BLaER1 treated with 17β-estradiol and CSF1 and Interleukin-3, amounts not matched to agents 10 nM and 100 nM (cell line): ENCODE data around the gene DUSP14.
A peak's percentile ranks its signal among the peaks of the same experiment; 100 is the strongest.
"Not testable (repeated sequence)": the region's sequence is repeated elsewhere in the genome, so short reads cannot be mapped to it uniquely, and the experiment has no call there.

Source experiments
- H3K27ac ChIP-seq, 11 experiments: shearing (Covaris generic); formaldehyde crosslinking; 2 replicates each; pipeline ENCODE4 v1.8.1; 2022
- H3K27me3 ChIP-seq, 11 experiments: shearing (Covaris generic); formaldehyde crosslinking; 2 replicates each; pipeline ENCODE4 v1.8.1; 2022
- H3K36me3 ChIP-seq, 11 experiments: shearing (Covaris generic); formaldehyde crosslinking; 2 replicates each; pipeline ENCODE4 v1.8.1; 2022
- H3K4me1 ChIP-seq, 10 experiments: shearing (Covaris generic); formaldehyde crosslinking; 2 replicates each; pipeline ENCODE4 v1.8.1; 2022
- H3K4me2 ChIP-seq, 11 experiments: shearing (Covaris generic); formaldehyde crosslinking; 2 replicates each; pipeline ENCODE4 v1.8.1; 2022
- H3K4me3 ChIP-seq, 10 experiments: shearing (Covaris generic); formaldehyde crosslinking; 2 replicates each; pipeline ENCODE4 v1.8.1; 2022
- H3K9ac ChIP-seq, 11 experiments: shearing (Covaris generic); formaldehyde crosslinking; 2 replicates each; pipeline ENCODE4 v1.8.1; 2022
- H3K9me3 ChIP-seq, 11 experiments: shearing (Covaris generic); formaldehyde crosslinking; replicated peaks in 1 of 11; 2 replicates each; pipeline ENCODE4 v1.8.1; 2022
- H4K20me1 ChIP-seq, 11 experiments: shearing (Covaris generic); formaldehyde crosslinking; 2 replicates each; pipeline ENCODE4 v1.8.1; 2022
- Cebpa-rat ChIP-seq, 11 experiments: shearing (Covaris generic); IDR thresholded peaks; 2 replicates each; pipeline ENCODE4 v1.8.1; 2022

DUSP14 gene

DNA sequence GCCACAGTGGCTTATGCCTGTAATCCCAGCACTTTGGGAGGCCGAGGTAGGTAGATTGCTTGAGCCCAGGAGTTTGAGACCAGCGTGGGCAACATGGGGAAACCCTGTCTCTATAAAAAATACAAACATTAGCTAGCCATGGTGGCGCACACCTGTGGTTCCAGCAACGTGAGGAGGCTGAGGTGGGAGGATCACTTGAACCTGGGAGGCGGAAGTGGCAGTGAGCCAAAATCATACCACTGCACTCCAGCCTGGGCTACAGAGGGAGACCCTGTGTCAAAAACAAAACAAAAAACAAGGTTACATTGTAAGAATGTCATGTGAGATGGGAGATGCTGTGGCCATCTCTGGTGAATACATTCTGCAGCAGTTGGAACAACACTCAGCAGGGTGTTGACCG is 13.5 kb downstream of the DUSP14 start:
- H3K9me3 ChIP-seq = no peaks in the 10 kb centered on the region
- no peak overlapping the region for H3K9ac ChIP-seq
- H3K4me1 ChIP-seq = 0 out of 20 replicates have a peak, but pooled peaks cover 0 to 3% (median 0%) of the 10 kb centered on the region in 10 experiments
- H3K4me2 ChIP-seq = no peak overlapping the region
- no peak overlapping the region for H3K27ac ChIP-seq
- peaks cover 0 to 57% (median 38%) of the 10 kb centered on the region in 11 experiments; a peak in 16 of 22 replicates for H3K36me3 ChIP-seq
- no peak overlapping the region for H3K4me3 ChIP-seq
- TF ChIP-seq Cebpa-rat (IDR thresholded peaks at IDR 0.05) = no peak
- no peaks in the 10 kb centered on the region for H3K27me3 ChIP-seq
- H4K20me1 ChIP-seq = peaks cover 5 to 100% (median 71%) of the 10 kb centered on the region in 11 experiments; a peak in 21 of 22 replicates

DNA sequence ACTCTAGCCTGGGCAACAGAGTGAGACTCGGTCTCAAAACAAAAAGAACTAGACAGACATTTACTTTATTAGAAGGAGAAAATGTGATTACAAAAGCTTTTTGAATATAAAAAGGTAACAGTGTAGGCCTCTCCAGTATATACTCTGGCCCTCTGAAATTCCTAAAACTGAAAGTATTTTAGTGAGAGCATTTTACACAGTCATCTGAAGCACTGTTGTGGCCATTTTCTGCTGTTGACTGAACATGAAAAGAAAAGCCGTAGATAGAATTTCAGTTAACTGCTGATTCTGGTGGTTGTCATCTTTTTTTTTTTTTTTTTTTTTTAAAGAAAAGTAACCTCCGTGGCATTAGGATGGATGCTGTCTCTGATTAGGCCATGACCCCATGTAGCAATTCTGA is 15.6 kb downstream of the DUSP14 start:
- H3K27ac ChIP-seq = no peak overlapping the region
- peaks cover 0 to 51% (median 27%) of the 10 kb centered on the region in 11 experiments; a peak in 16 of 22 replicates for H3K36me3 ChIP-seq
- peaks cover 0 to 9% (median 5%) of the 10 kb centered on the region in 10 experiments; a peak in 10 of 20 replicates for H3K4me1 ChIP-seq
- H4K20me1 ChIP-seq = peaks cover 11 to 97% (median 79%) of the 10 kb centered on the region in 11 experiments
- no peak for TF ChIP-seq Cebpa-rat (IDR thresholded peaks at IDR 0.05)
- no peak overlapping the region for H3K4me2 ChIP-seq
- H3K9me3 ChIP-seq = no peaks in the 10 kb centered on the region
- no peak overlapping the region for H3K4me3 ChIP-seq
- H3K9ac ChIP-seq = no peak overlapping the region
- no peaks in the 10 kb centered on the region for H3K27me3 ChIP-seq

DNA sequence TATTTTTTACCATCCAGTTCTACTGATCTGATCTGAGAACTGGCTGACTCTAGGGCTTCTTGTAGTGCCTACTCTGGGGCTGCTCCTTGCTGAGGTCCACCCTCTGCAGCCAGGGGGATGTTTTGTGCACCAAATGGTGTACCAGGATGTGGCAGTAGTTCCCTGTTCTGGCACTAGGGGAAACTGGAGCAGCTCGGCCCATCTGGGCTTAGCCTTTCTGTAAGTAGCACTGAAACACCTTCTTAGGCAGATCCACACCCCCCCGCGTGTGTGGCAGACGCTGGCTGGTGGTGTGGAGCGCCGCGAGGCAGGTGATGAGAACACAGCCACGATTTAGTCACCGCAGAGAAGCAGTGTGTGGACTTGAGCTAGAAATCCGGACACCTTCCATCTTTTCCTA is 17.0 kb downstream of the DUSP14 start:
- H3K9me3 ChIP-seq = no peaks in the 10 kb centered on the region
- peaks cover 15 to 97% (median 84%) of the 10 kb centered on the region in 11 experiments for H4K20me1 ChIP-seq
- no peak overlapping the region for H3K4me3 ChIP-seq
- no peak overlapping the region for H3K4me2 ChIP-seq
- H3K36me3 ChIP-seq = peaks cover 0 to 53% (median 34%) of the 10 kb centered on the region in 11 experiments; a peak in 16 of 22 replicates
- peaks cover 0 to 16% (median 9%) of the 10 kb centered on the region in 10 experiments; a peak in 10 of 20 replicates for H3K4me1 ChIP-seq
- TF ChIP-seq Cebpa-rat (IDR thresholded peaks at IDR 0.05) = no peak
- H3K27ac ChIP-seq = no peak overlapping the region
- H3K9ac ChIP-seq = no peak overlapping the region
- H3K27me3 ChIP-seq = no peaks in the 10 kb centered on the region

DNA sequence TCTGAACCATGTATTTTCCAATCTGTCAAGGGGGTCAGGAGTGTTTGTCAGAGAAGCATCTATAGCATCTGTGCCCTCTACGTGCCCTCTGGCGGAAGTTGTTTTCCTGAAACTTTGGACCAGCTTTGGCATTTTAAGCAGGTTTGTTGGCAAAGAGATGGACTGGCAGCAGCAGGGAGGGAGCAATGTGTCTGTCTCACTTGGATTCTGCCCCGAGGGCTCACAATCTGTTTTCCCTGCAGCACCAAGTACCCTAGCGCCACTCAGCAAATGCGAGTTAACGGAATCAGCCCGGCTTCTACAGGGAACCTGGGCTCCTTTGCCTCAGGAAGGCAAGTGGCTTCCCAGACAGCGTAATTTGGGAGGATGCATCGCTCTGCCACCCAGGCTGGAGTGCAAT is 17.4 kb downstream of the DUSP14 start:
- Histone ChIP-seq H3K4me1 (peaks cover 0 to 16% (median 9%) of the 10 kb centered on the region in 10 experiments; a peak in 10 of 20 replicates), H3K27ac (no peak overlapping the region), H3K4me3 (no peak overlapping the region), H3K27me3 (no peaks in the 10 kb centered on the region), H3K4me2 (no peak overlapping the region), H3K9me3 (no peaks in the 10 kb centered on the region), H4K20me1 (peaks cover 15 to 97% (median 82%) of the 10 kb centered on the region in 11 experiments), H3K9ac (no peak overlapping the region), H3K36me3 (peaks cover 2 to 52% (median 36%) of the 10 kb centered on the region in 11 experiments)
- no peak for TF ChIP-seq Cebpa-rat (IDR thresholded peaks at IDR 0.05)

- Histone ChIP-seq H3K9me3 (no peaks in the 10 kb centered on the region), H3K9ac (no peak overlapping the region), H3K4me3 (no peak overlapping the region), H3K4me2 (0 out of 22 replicates have a peak overlapping the region, but pooled peaks of 2 of the 11 experiments have one; percentile 3 to 12), H3K4me1 (peaks cover 0 to 16% (median 9%) of the 10 kb centered on the region in 10 experiments; a peak in 10 of 20 replicates), H3K27me3 (no peaks in the 10 kb centered on the region), H3K27ac (no peak overlapping the region), H4K20me1 (peaks cover 27 to 97% (median 82%) of the 10 kb centered on the region in 11 experiments), H3K36me3 (peaks cover 32 to 69% (median 55%) of the 10 kb centered on the region in 11 experiments)
- TF ChIP-seq Cebpa-rat (IDR thresholded peaks at IDR 0.05) = no peak
These were observed 20.4 kb downstream of the DUSP14 start for GRCh38 chr17:37510056-37510455.

- H3K4me3 ChIP-seq, H3K4me2 ChIP-seq, H3K27ac ChIP-seq, H3K9ac ChIP-seq, H3K9me3 ChIP-seq, H3K27me3 ChIP-seq: not testable (repeated sequence)
- H3K36me3 ChIP-seq = peaks cover 48 to 85% (median 69%) of the 10 kb centered on the region in 11 experiments
- peaks cover 25 to 94% (median 76%) of the 10 kb centered on the region in 11 experiments for H4K20me1 ChIP-seq
- peaks cover 0 to 13% (median 9%) of the 10 kb centered on the region in 10 experiments; a peak in 10 of 20 replicates for H3K4me1 ChIP-seq
These were observed 22.0 kb downstream of the DUSP14 start for GRCh38 chr17:37511642-37512041.

DNA sequence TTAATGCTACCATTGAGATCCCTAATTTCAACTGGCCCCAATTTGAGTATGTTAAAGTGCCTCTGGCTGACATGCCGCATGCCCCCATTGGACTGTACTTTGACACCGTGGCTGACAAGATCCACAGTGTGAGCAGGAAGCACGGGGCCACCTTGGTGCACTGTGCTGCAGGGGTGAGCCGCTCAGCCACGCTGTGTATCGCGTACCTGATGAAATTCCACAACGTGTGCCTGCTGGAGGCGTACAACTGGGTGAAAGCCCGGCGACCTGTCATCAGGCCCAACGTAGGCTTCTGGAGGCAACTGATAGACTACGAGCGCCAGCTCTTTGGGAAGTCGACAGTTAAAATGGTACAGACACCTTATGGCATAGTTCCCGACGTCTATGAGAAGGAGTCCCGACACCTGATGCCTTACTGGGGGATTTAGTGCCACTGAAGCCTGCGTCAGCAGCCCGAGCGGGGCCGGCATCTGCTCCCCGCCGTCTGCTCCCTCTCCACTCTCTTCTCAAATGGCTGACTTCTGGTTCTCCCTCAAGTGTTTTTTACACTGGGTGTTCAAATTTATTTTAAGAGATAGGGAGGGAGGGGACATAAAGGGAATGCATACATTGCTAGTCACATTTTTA is 22.9 kb downstream of the DUSP14 start:
- H3K27me3 ChIP-seq = no peaks in the 10 kb centered on the region
- no peak overlapping the region for H3K4me2 ChIP-seq
- peaks cover 57 to 85% (median 75%) of the 10 kb centered on the region in 11 experiments for H3K36me3 ChIP-seq
- no peak overlapping the region for H3K4me3 ChIP-seq
- peaks cover 0 to 13% (median 9%) of the 10 kb centered on the region in 10 experiments; a peak in 10 of 20 replicates for H3K4me1 ChIP-seq
- H3K9me3 ChIP-seq = no peaks in the 10 kb centered on the region
- TF ChIP-seq Cebpa-rat (IDR thresholded peaks at IDR 0.05) = no peak
- no peak overlapping the region for H3K9ac ChIP-seq
- no peak overlapping the region for H3K27ac ChIP-seq
- peaks cover 22 to 90% (median 71%) of the 10 kb centered on the region in 11 experiments for H4K20me1 ChIP-seq

DNA sequence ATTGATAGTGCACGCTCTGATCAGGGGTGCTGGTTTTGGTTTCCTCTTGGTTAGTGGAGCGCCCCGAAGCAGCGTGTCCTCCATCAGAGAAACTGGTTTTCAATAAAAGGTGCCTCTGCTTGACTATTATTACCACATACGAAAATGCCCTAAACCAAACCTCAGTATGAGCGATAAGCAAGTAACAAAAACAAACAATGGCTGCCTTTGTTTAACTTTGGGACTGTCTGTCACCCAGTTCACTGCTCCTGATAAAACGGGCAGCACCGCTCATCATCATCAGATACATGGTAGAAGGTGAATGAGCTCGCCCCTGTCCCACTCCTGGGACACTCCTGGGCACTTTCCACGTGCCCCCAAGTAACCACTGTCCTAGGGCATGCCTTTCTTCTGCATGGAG is 24.0 kb downstream of the DUSP14 start:
- Histone ChIP-seq H3K9me3 (no peaks in the 10 kb centered on the region), H3K36me3 (peaks cover 66 to 87% (median 79%) of the 10 kb centered on the region in 11 experiments), H3K27ac (no peak overlapping the region), H4K20me1 (peaks cover 32 to 85% (median 67%) of the 10 kb centered on the region in 11 experiments), H3K9ac (no peak overlapping the region), H3K27me3 (no peaks in the 10 kb centered on the region), H3K4me2 (no peak overlapping the region), H3K4me1 (peaks cover 0 to 13% (median 9%) of the 10 kb centered on the region in 10 experiments; a peak in 10 of 20 replicates), H3K4me3 (no peak overlapping the region)
- no peak for TF ChIP-seq Cebpa-rat (IDR thresholded peaks at IDR 0.05)

- no peaks in the 10 kb centered on the region for H3K27me3 ChIP-seq
- no peak overlapping the region for H3K9ac ChIP-seq
- no peak overlapping the region for H3K4me2 ChIP-seq
- H3K36me3 ChIP-seq = peaks cover 88 to 97% (median 93%) of the 10 kb centered on the region in 11 experiments
- TF ChIP-seq Cebpa-rat (IDR thresholded peaks at IDR 0.05) = no peak
- H3K27ac ChIP-seq = no peak overlapping the region
- peaks cover 22 to 71% (median 50%) of the 10 kb centered on the region in 11 experiments; a peak in 21 of 22 replicates for H4K20me1 ChIP-seq
- no peaks in the 10 kb centered on the region for H3K9me3 ChIP-seq
- H3K4me1 ChIP-seq = peaks cover 0 to 15% (median 7%) of the 10 kb centered on the region in 10 experiments; a peak in 9 of 20 replicates
- no peak overlapping the region for H3K4me3 ChIP-seq
These were observed 26.5 kb downstream of the DUSP14 start for GRCh38 chr17:37516127-37516571.
